WI38 (cell line): Measurements from ENCODE around the gene ZNF684.

ENCODE experiments used
- H3K4me3 ChIP-seq: 2 replicates; pipeline ENCODE4 v1.5.1; 2011; ENCODE audit warnings: low read depth, mild to moderate bottlenecking, control low read depth, low read length
- TF ChIP-seq, protein P1 (sequence below): IDR thresholded peaks from 2 replicates; pipeline ENCODE4 v1.5.1; 2012; ENCODE audit warnings: low read depth, mild to moderate bottlenecking, control low read depth, low read length

Gene ZNF684

DNA sequence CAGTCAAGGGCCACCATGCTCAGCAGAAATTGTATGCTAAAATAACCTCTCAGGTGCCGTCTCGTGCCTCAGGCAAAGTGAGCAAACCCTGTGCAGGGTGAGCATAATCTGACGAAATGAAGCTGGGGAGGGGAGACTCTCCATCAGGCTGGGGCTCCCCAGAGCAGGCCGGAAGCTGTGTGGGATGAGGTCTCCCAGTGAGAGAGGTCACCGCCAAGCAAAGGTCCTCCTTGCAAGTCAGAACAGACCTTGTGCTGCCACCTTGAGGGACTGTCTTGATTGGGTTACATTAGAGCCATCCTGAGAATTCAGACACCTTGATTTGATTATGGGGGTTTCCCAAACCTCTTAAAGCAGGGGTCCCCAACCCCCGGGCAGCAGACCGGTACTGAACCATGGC is 64.2 kb downstream of the ZNF684 start:
- TF ChIP-seq, protein P1, sequence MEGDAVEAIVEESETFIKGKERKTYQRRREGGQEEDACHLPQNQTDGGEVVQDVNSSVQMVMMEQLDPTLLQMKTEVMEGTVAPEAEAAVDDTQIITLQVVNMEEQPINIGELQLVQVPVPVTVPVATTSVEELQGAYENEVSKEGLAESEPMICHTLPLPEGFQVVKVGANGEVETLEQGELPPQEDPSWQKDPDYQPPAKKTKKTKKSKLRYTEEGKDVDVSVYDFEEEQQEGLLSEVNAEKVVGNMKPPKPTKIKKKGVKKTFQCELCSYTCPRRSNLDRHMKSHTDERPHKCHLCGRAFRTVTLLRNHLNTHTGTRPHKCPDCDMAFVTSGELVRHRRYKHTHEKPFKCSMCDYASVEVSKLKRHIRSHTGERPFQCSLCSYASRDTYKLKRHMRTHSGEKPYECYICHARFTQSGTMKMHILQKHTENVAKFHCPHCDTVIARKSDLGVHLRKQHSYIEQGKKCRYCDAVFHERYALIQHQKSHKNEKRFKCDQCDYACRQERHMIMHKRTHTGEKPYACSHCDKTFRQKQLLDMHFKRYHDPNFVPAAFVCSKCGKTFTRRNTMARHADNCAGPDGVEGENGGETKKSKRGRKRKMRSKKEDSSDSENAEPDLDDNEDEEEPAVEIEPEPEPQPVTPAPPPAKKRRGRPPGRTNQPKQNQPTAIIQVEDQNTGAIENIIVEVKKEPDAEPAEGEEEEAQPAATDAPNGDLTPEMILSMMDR = no peak
- H3K4me3 ChIP-seq = no peak overlapping the region
